SK-N-SH treated with all-trans-retinoic acid at 6 μM for 48 hours (cell line): ENCODE measurements around the gene PPP1R1B.

Experiments
- BACH2 ChIP-seq: fragments of 250-450 bp; sonication (Bioruptor Pico); IDR thresholded peaks from 2 replicates; pipeline ENCODE4 v1.9.0; 2021; ENCODE audit warnings: mild to moderate bottlenecking, borderline replicate concordance
- CREB5 ChIP-seq: fragments of 250-450 bp; sonication (Bioruptor Pico); IDR thresholded peaks from 2 replicates; pipeline ENCODE4 v1.5.1; 2020; ENCODE audit warnings: low read depth, mild to moderate bottlenecking, moderate library complexity
- CSDC2 ChIP-seq: fragments of 250-450 bp; sonication (Bioruptor Pico); IDR thresholded peaks from 2 replicates; pipeline ENCODE4 v1.5.0; 2020; ENCODE audit warnings: mild to moderate bottlenecking, moderate library complexity
- PATZ1 ChIP-seq: fragments of 250-450 bp; sonication (Bioruptor Pico); IDR thresholded peaks from 2 replicates; pipeline ENCODE4 v1.8.0; 2020; ENCODE audit warnings: mild to moderate bottlenecking, moderate library complexity, borderline replicate concordance
- PPARA ChIP-seq: fragments of 250-450 bp; sonication (Bioruptor Pico); IDR thresholded peaks from 2 replicates; pipeline ENCODE4 v1.5.0; 2020; ENCODE audit warnings: mild to moderate bottlenecking, borderline replicate concordance

GRCh38 chr17:39625198-39625785 lies 1.5 kb upstream of the PPP1R1B start:
- TF ChIP-seq PATZ1 (no peak), CREB5 (CRISPR knock-in tag) (no peak), CSDC2 (no peak), PPARA (no peak), BACH2 (CRISPR knock-in tag) (no peak)
